GM12891 (cell line): ENCODE measurements around the gene PRKACB.
"Not testable (repeated sequence)": the region's sequence is repeated elsewhere in the genome, so short reads cannot be mapped to it uniquely, and the experiment has no call there.

Experiments used
- POLR2AphosphoS5 ChIP-seq: IDR thresholded peaks from 2 replicates; pipeline ENCODE4 v1.6.1; 2011; ENCODE audit warnings: low read depth, low read length, control low read depth
- SPI1 ChIP-seq: IDR thresholded peaks from 2 replicates; pipeline ENCODE4 v1.6.1; 2011; ENCODE audit warnings: low read depth, low read length, control low read depth

DNA sequence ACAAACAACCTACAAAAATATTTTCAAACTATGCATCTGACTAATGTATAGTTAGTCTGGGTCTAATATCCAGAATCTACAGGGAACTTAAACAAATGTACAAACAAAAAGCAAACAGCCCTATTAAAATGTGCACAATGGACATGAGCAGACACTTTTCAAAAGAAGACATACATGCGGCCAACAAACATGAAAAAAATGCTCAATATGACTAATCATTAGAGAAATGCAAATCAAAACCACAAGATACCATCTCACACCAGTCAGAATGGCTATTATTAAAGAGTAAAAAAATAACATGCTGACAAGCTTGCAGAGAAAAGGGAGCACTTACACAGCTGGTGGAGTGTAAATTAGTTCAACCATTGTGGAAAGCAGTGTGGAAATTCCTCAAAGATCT, 36.5 kb upstream of the PRKACB start:
- TF ChIP-seq POLR2AphosphoS5, SPI1: not testable (repeated sequence)
